ENCODE results near the gene FRMD1.

GRCh38 chr6:168025831-168026710 is 52.9 kb downstream of the FRMD1 start:
- no peak for TF ChIP-seq CTCF (IDR thresholded peaks at IDR 0.05)
- TF ChIP-seq POLR2A (IDR thresholded peaks at IDR 0.05): no peak

Measured in transverse colon (tissue), 3 donors.